Melanocyte of skin (primary cell): ENCODE data around the gene ABCC5. TPM values are rescaled to one million over a fixed set of nuclear protein-coding genes. Genes with fewer than 3 reads are reported as not detected.

Experiments used
- small RNA-seq, 2 donors: library from RNA; depleted of rRNA; stranded (forward); fragments of <200 nt; gene quantifications; one replicate each; pipeline ENCODE3, GENCODE V24; 2012
- total RNA-seq, 2 donors: library from RNA; depleted of rRNA; stranded (reverse); fragments of >200 nt; gene quantifications; 2 replicates each; pipeline ENCODE4 v1.2.3, GENCODE V29; 2012

ABCC5 gene
- 10 to 100 TPM; 20.0 to 21.6 TPM for total RNA-seq

GRCh38 chr3:184017672-184018423 is at the start of gene ABCC5:
ABCC5 (minus strand) TSS chr3:184017884; CDS start chr3:184014392, 3,492 bp downstream.

GRCh38 chr3:184052767-184053166 is 35.1 kb upstream of the ABCC5 start, which contains the start of gene HTR3C:
HTR3C (plus strand) TSS chr3:184053047; CDS start chr3:184053081, 34 bp downstream.

GRCh38 chr3:184031187-184031792 is 13.6 kb upstream of the ABCC5 start, which contains the start of gene HTR3D:
HTR3D (plus strand) TSS chr3:184031742; CDS start chr3:184031742, 0 bp downstream.

GRCh38 chr3:183884427-183885296 is 133.0 kb downstream of the ABCC5 start, which contains the start of gene PARL:
PARL (minus strand) TSS chr3:183884880; CDS start chr3:183884846, 34 bp downstream.

Small RNA genes lying within 50 kb of the gene (small RNA-seq; reads per million reads assigned to genes)
- 0 reads per million in 2 donors for gene MIR4448

Other genes starting within 250 kb of the ABCC5 start
- 1 to 10 TPM; 1.7 to 5.0 TPM for gene MAP6D1, start 192.3 kb downstream of the ABCC5 start, total RNA-seq
- 10 to 100 TPM; 38.5 to 53.6 TPM for gene PARL, start 133.0 kb downstream of the ABCC5 start, total RNA-seq
- gene HTR3D, start 13.9 kb upstream of the ABCC5 start, total RNA-seq = not detected
- gene HTR3C, start 35.2 kb upstream of the ABCC5 start, total RNA-seq = not detected
- not detected for gene HTR3E, start 79.2 kb upstream of the ABCC5 start, total RNA-seq
- 10 to 100 TPM; 35.4 to 45.6 TPM for gene EIF2B5, start 117.5 kb upstream of the ABCC5 start, total RNA-seq
- gene DVL3, start 137.5 kb upstream of the ABCC5 start, total RNA-seq = 10 to 100 TPM; 41.0 to 54.7 TPM
- gene AP2M1, start 157.0 kb upstream of the ABCC5 start, total RNA-seq = 100 to 1,000 TPM; 214 to 239 TPM
- gene ABCF3, start 168.3 kb upstream of the ABCC5 start, total RNA-seq = 10 to 100 TPM; 39.9 to 52.9 TPM
- not detected for gene VWA5B2, start 211.7 kb upstream of the ABCC5 start, total RNA-seq
- gene ALG3, start 231.1 kb upstream of the ABCC5 start, total RNA-seq = 10 to 100 TPM; 68.8 to 88.9 TPM
- gene EEF1AKMT4, start 231.8 kb upstream of the ABCC5 start, total RNA-seq = 1 to 10 TPM; 3.8 to 9.0 TPM
- under 1 TPM; 0.33 to 0.69 TPM for gene CAMK2N2, start 243.7 kb upstream of the ABCC5 start, total RNA-seq